ENCODE data around the gene MYLK. TPM values are rescaled to one million over a fixed set of nuclear protein-coding genes. Genes with fewer than 3 reads are reported as not detected.

Gene MYLK
- total and polyA plus RNA-seq, 9 donors: 50.2 to 645 (median 205) TPM

DNA sequence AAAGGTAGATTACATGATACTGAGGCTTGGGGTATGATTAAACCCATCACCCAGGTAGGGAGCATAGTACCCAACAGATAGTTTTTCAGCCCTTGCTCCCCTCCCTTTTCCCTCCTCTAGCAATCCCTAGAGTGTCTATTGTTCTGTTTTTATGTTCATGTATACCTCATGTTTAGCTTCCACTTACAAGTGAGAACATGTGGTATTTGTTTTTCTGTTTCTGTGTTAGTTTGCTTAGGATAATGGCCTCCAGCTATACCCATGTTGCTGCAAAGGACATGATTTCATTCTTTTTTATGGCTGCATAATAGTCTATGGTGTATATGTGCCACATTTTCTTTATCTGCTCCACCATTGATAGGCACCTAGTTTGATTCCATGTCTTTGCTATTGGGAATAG lies 82.7 kb downstream of the MYLK start:
- H3K27ac ChIP-seq: no peak overlapping the region
- intact Hi-C loops (cut with DNase I): no loop called here

DNA sequence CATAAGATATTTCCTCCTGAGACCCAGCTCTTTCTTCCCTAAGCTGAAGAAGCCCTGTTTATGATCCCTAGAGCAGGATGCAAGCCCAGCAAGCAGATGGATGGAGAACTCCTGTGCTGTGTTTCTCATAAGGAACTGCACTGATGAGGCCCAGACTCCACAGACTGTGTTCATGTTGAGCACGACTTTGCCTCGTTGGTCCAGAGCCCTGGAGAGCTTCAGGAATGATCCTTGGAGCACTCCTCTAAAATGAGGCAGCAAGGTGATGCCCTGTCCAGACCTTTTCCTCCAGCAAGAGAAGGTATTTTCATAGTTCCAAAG lies 83.8 kb downstream of the MYLK start:
- Histone ChIP-seq H3K27ac (no peak overlapping the region), H3K36me3 (no peaks in the 10 kb centered on the region), H3K9me3 (no peaks in the 10 kb centered on the region), H3K4me1 (ENCODE audit: insufficient read depth) (no peaks in the 10 kb centered on the region), H3K27me3 (no peaks in the 10 kb centered on the region), H3K4me3 (no peak overlapping the region)
- DNase-seq: no peak
- intact Hi-C loops (cut with DNase I): no loop called here
- WGBS, 3 donors: 45 to 57% (median 52%) methylated on average over 2 of the region's 2 CpGs
- TF ChIP-seq, protein P1, sequence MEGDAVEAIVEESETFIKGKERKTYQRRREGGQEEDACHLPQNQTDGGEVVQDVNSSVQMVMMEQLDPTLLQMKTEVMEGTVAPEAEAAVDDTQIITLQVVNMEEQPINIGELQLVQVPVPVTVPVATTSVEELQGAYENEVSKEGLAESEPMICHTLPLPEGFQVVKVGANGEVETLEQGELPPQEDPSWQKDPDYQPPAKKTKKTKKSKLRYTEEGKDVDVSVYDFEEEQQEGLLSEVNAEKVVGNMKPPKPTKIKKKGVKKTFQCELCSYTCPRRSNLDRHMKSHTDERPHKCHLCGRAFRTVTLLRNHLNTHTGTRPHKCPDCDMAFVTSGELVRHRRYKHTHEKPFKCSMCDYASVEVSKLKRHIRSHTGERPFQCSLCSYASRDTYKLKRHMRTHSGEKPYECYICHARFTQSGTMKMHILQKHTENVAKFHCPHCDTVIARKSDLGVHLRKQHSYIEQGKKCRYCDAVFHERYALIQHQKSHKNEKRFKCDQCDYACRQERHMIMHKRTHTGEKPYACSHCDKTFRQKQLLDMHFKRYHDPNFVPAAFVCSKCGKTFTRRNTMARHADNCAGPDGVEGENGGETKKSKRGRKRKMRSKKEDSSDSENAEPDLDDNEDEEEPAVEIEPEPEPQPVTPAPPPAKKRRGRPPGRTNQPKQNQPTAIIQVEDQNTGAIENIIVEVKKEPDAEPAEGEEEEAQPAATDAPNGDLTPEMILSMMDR (IDR thresholded peaks at IDR 0.05): no peak
- TF ChIP-seq POLR2A (IDR thresholded peaks at IDR 0.05) (no peak), EP300 (IDR thresholded peaks at IDR 0.05) (no peak)

More for the DNA sequence above, 82.7 kb downstream of the MYLK start:
- TF ChIP-seq, protein P1 (IDR thresholded peaks at IDR 0.05): no peak
- TF ChIP-seq EP300 (IDR thresholded peaks at IDR 0.05) (no peak), POLR2A (IDR thresholded peaks at IDR 0.05) (no peak)
- DNase-seq: no peak
- Histone ChIP-seq H3K36me3 (no peaks in the 10 kb centered on the region), H3K27me3 (no peaks in the 10 kb centered on the region), H3K4me3 (no peak overlapping the region), H3K9me3 (no peaks in the 10 kb centered on the region), H3K4me1 (ENCODE audit: insufficient read depth) (no peaks in the 10 kb centered on the region)

DNA sequence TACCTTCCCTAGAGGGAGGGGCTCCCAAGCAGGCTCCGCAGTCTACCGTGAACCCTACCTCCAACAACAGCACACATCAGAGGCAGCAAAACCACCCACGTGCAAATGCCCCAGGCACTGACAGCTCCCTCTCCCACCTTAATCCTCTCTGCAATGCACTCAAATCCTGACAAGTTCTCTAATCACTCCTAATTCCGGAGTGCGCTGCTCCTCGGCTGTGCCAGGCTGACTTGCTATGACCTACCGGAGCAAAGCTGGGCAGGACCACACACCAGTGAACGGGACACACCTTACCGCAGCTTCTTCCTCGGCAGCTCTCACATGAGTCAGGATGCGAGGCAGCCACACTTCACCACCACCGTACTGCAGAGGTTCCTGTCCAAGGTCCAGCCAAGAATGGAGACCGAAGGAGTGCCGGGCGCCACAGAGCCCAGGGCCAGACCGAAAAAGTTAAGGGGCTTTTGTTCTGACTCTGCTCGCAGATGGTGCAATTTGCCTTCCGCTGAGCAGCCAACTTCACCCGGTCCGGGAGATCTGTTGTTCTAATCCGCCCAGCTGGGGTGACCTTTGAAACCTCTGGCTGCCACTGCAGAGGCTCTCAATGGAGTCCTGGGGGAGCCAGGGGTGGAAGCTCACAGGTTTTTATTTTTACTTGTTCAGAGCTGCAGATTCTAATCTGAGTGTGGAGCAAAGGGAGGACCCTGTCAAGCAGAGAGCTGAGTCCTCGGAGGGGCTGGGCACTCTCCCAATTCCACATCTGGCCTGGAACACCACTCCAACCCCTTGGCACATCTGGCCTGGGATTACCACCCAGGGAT lies 84.4 kb downstream of the MYLK start:
- no peak overlapping the region for H3K27ac ChIP-seq
- H3K9me3 ChIP-seq: no peaks in the 10 kb centered on the region
- intact Hi-C loops (cut with DNase I): no loop called here
- DNase-seq: no peak
- no peak for TF ChIP-seq POLR2A (IDR thresholded peaks at IDR 0.05)
- TF ChIP-seq, protein P1 (IDR thresholded peaks at IDR 0.05): no peak
- no peak for TF ChIP-seq EP300 (IDR thresholded peaks at IDR 0.05)
- H3K36me3 ChIP-seq: no peaks in the 10 kb centered on the region
- H3K4me3 ChIP-seq: no peak overlapping the region
- no peaks in the 10 kb centered on the region for H3K4me1 ChIP-seq (ENCODE audit: insufficient read depth)
- no peaks in the 10 kb centered on the region for H3K27me3 ChIP-seq
- WGBS, 3 donors: 68 to 74% (median 73%) methylated on average over 22 of the region's 22 CpGs

DNA sequence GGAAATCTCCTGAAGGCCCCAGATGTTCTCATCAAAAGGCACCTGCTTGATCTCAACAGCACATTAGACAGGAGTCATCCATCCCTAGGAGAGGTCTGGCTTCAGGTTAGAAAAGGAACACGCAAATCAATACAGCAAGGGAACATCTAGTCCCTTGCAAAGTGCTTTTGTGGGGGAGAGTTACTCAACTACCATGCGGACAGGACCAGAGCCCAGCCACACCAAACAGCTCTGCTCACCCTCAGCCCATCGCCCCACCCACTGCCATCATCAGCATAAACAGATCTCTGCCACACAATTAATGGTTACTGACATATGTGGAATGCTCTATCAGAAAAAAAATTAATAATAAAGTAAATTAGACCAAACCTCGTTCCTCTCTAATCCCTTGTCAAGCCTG lies 85.6 kb downstream of the MYLK start:
- H3K9me3 ChIP-seq: no peaks in the 10 kb centered on the region
- H3K4me1 ChIP-seq (ENCODE audit: insufficient read depth): no peaks in the 10 kb centered on the region
- no peak for DNase-seq
- H3K4me3 ChIP-seq: no peak overlapping the region
- H3K27ac ChIP-seq: no peak overlapping the region
- 83 to 95% (median 87%) methylated on average over 4 of the region's 4 CpGs for WGBS, 3 donors
- H3K27me3 ChIP-seq: no peaks in the 10 kb centered on the region
- intact Hi-C loops (cut with DNase I): no loop called here
- no peak for TF ChIP-seq POLR2A (IDR thresholded peaks at IDR 0.05)
- TF ChIP-seq, protein P1 (IDR thresholded peaks at IDR 0.05): no peak
- no peak for TF ChIP-seq EP300 (IDR thresholded peaks at IDR 0.05)
- no peaks in the 10 kb centered on the region for H3K36me3 ChIP-seq
